Fibroblast of skin of scalp (primary cell): ENCODE measurements around the gene SLC12A8. TPM values are rescaled to one million over a fixed set of nuclear protein-coding genes. Genes with fewer than 3 reads are reported as not detected.

Experiments used
- DNase-seq: peaks from one replicate; pipeline ENCODE4 v3.0.0-alpha.2; 2013
- polyA plus RNA-seq, 2 experiments: library from polyadenylated mRNA; unstranded; fragments of 120-200 nt; gene quantifications; one replicate each; pipeline ENCODE4 v1.2.1, GENCODE V29; 2013; ENCODE audit not compliant: insufficient read length in 2 of 2

The SLC12A8 gene
- 12.6 TPM for polyA plus RNA-seq (2013, experiment 1 of 2; ENCODE audit: insufficient read length)
- 10.1 TPM for polyA plus RNA-seq (2013, experiment 2 of 2; ENCODE audit: insufficient read length)

GRCh38 chr3:125212509-125213363 lies at the start of gene SLC12A8:
Gene SLC12A8 (minus strand): TSS chr3:125212748. CDS start chr3:125211349, 1,399 bp downstream.
- no peak for DNase-seq

- DNase-seq = no peak
Observed at GRCh38 chr3:125262161-125262560, 49.6 kb upstream of the SLC12A8 start.

- no peak for DNase-seq
Observed at GRCh38 chr3:125261031-125261430, 48.5 kb upstream of the SLC12A8 start.

- DNase-seq = no peak
Observed at GRCh38 chr3:125260158-125260557, 47.6 kb upstream of the SLC12A8 start.

GRCh38 chr3:125257536-125257935 lies 45.0 kb upstream of the SLC12A8 start:
- no peak for DNase-seq

- DNase-seq = no peak
Observed at GRCh38 chr3:125256675-125257074, 44.1 kb upstream of the SLC12A8 start.

- DNase-seq = no peak
Observed at GRCh38 chr3:125250973-125251372, 38.4 kb upstream of the SLC12A8 start.

- DNase-seq = no peak
Observed at GRCh38 chr3:125246237-125246636, 33.7 kb upstream of the SLC12A8 start.

GRCh38 chr3:125245521-125245920 lies 33.0 kb upstream of the SLC12A8 start:
- peak; percentile 35 for DNase-seq

GRCh38 chr3:125240496-125240895 lies 27.9 kb upstream of the SLC12A8 start:
- peak; percentile 55 for DNase-seq

GRCh38 chr3:125239266-125239665 lies 26.7 kb upstream of the SLC12A8 start:
- no peak for DNase-seq

GRCh38 chr3:125238759-125239158 lies 26.2 kb upstream of the SLC12A8 start:
- no peak for DNase-seq

- peak; percentile 74 for DNase-seq
Observed at GRCh38 chr3:125236331-125236903, 23.9 kb upstream of the SLC12A8 start.

- no peak for DNase-seq
Observed at GRCh38 chr3:125234831-125235230, 22.3 kb upstream of the SLC12A8 start.

- no peak for DNase-seq
Observed at GRCh38 chr3:125232401-125232800, 19.9 kb upstream of the SLC12A8 start.

GRCh38 chr3:125231895-125232294 lies 19.3 kb upstream of the SLC12A8 start:
- DNase-seq = peak; percentile 64

GRCh38 chr3:125229707-125230106 lies 17.2 kb upstream of the SLC12A8 start:
- no peak for DNase-seq

- DNase-seq = no peak
Observed at GRCh38 chr3:125229168-125229567, 16.6 kb upstream of the SLC12A8 start.

GRCh38 chr3:125221831-125222230 lies 9.3 kb upstream of the SLC12A8 start:
- no peak for DNase-seq

GRCh38 chr3:125220727-125221429 lies 8.3 kb upstream of the SLC12A8 start:
- DNase-seq = peak; percentile 33

GRCh38 chr3:125220183-125220582 lies 7.6 kb upstream of the SLC12A8 start:
- no peak for DNase-seq

- DNase-seq = no peak
Observed at GRCh38 chr3:125219261-125219701, 6.7 kb upstream of the SLC12A8 start.

- peak; percentile 34 for DNase-seq
Observed at GRCh38 chr3:125214738-125215137, 2.2 kb upstream of the SLC12A8 start.
